ENCODE results near the gene OR10C1.

Gene OR10C1

GRCh38 chr6:29487131-29487530 lies 48.0 kb downstream of the OR10C1 start:
- H2BK120ac ChIP-seq (ENCODE audit: low read depth, low read length) = no peak overlapping the region
- 76% methylated on average over 5 of the region's 5 CpGs for WGBS
- H3K14ac ChIP-seq (ENCODE audit: low read length in 2 of 2) = no peak overlapping the region
- H2BK15ac ChIP-seq (ENCODE audit: low read depth, poor library complexity, severe bottlenecking) = no peak overlapping the region
- no peak overlapping the region for H3K4ac ChIP-seq (ENCODE audit: low read depth in 1 of 2, low read length in 2 of 2)
- no peak overlapping the region for H4K8ac ChIP-seq (ENCODE audit: low read length)
- no peaks in the 10 kb centered on the region for H3K9me3 ChIP-seq (ENCODE audit: control insufficient read depth, low read length)
- H3K27me3 ChIP-seq (ENCODE audit: control insufficient read depth in 1 of 2, insufficient read depth in 1 of 2, low read length in 2 of 2) = no peaks in the 10 kb centered on the region
- H3K36me3 ChIP-seq (ENCODE audit: control insufficient read depth in 1 of 2, insufficient read depth in 2 of 2, low read depth in 1 of 2, low read length in 2 of 2) = no peaks in the 10 kb centered on the region
- no peak overlapping the region for H2AK5ac ChIP-seq (ENCODE audit: low read length, severe bottlenecking)
- no peaks in the 10 kb centered on the region for H3K4me1 ChIP-seq (ENCODE audit: control insufficient read depth, insufficient read depth, low read depth, low read length)
- H3K18ac ChIP-seq (ENCODE audit: low read depth in 1 of 2, low read length in 2 of 2) = no peak overlapping the region
- H3K79me1 ChIP-seq (replicated peaks; ENCODE audit: low read length, poor library complexity, severe bottlenecking) = no peaks in the 10 kb centered on the region
- no peak overlapping the region for H4K91ac ChIP-seq (ENCODE audit: low read length)
- H3K4me2 ChIP-seq (ENCODE audit: low read length, poor library complexity, severe bottlenecking) = no peak overlapping the region
- no peak overlapping the region for H3K9ac ChIP-seq (ENCODE audit: low read length)
- no peak overlapping the region for H3K23ac ChIP-seq (ENCODE audit: low read length in 2 of 2)
- no peak overlapping the region for H3K27ac ChIP-seq (ENCODE audit: low read length, poor library complexity, severe bottlenecking)
- H2AFZ ChIP-seq (ENCODE audit: low read depth, low read length) = no peak overlapping the region
- DNase-seq = no peak
- H3K4me3 ChIP-seq (ENCODE audit: insufficient read depth in 1 of 2, low read depth in 1 of 2, low read length in 2 of 2) = no peak overlapping the region
- H2BK5ac ChIP-seq (ENCODE audit: low read depth, low read length, poor library complexity, severe bottlenecking) = no peak overlapping the region
- H2BK12ac ChIP-seq (ENCODE audit: low read length in 2 of 2) = no peak overlapping the region

GRCh38 chr6:29487660-29488059 lies 48.6 kb downstream of the OR10C1 start, which contains the start of gene MAS1L:
Gene MAS1L (minus strand): TSS chr6:29487956. CDS start chr6:29487902, 54 bp downstream.
- Histone ChIP-seq H3K9ac (ENCODE audit: low read length) (no peak within 1 kb of the TSS), H3K4me2 (ENCODE audit: low read length, poor library complexity, severe bottlenecking) (no peak within 1 kb of the TSS), H3K27me3 (ENCODE audit: control insufficient read depth in 1 of 2, insufficient read depth in 1 of 2, low read length in 2 of 2) (no peaks in the 10 kb centered on the region), H3K9me3 (ENCODE audit: control insufficient read depth, low read length) (no peaks in the 10 kb centered on the region), H3K4me3 (ENCODE audit: insufficient read depth in 1 of 2, low read depth in 1 of 2, low read length in 2 of 2) (no peak within 1 kb of the TSS), H3K79me1 (replicated peaks; ENCODE audit: low read length, poor library complexity, severe bottlenecking) (no peaks in the 10 kb centered on the region), H2BK120ac (ENCODE audit: low read depth, low read length) (no peak within 1 kb of the TSS), H4K91ac (ENCODE audit: low read length) (no peak within 1 kb of the TSS), H2BK5ac (ENCODE audit: low read depth, low read length, poor library complexity, severe bottlenecking) (no peak within 1 kb of the TSS), H2BK15ac (ENCODE audit: low read depth, poor library complexity, severe bottlenecking) (no peak within 1 kb of the TSS), H3K14ac (ENCODE audit: low read length in 2 of 2) (no peak within 1 kb of the TSS), H3K27ac (ENCODE audit: low read length, poor library complexity, severe bottlenecking) (no peak within 1 kb of the TSS), H3K4me1 (ENCODE audit: control insufficient read depth, insufficient read depth, low read depth, low read length) (no peaks in the 10 kb centered on the region), H3K23ac (ENCODE audit: low read length in 2 of 2) (no peak within 1 kb of the TSS), H4K8ac (ENCODE audit: low read length) (no peak within 1 kb of the TSS), H3K18ac (ENCODE audit: low read depth in 1 of 2, low read length in 2 of 2) (no peak within 1 kb of the TSS), H2AFZ (ENCODE audit: low read depth, low read length) (no peak within 1 kb of the TSS), H3K4ac (ENCODE audit: low read depth in 1 of 2, low read length in 2 of 2) (no peak within 1 kb of the TSS), H2AK5ac (ENCODE audit: low read length, severe bottlenecking) (no peak within 1 kb of the TSS), H3K36me3 (ENCODE audit: control insufficient read depth in 1 of 2, insufficient read depth in 2 of 2, low read depth in 1 of 2, low read length in 2 of 2) (no peaks in the 10 kb centered on the region), H2BK12ac (ENCODE audit: low read length in 2 of 2) (no peak within 1 kb of the TSS)
- DNase-seq = no peak
- 93% methylated on average over 2 of the region's 2 CpGs for WGBS

- Histone ChIP-seq H3K4me1 (ENCODE audit: control insufficient read depth, insufficient read depth, low read depth, low read length) (no peaks in the 10 kb centered on the region), H3K23ac (ENCODE audit: low read length in 2 of 2) (no peak overlapping the region), H3K27me3 (ENCODE audit: control insufficient read depth in 1 of 2, insufficient read depth in 1 of 2, low read length in 2 of 2) (no peaks in the 10 kb centered on the region), H3K36me3 (ENCODE audit: control insufficient read depth in 1 of 2, insufficient read depth in 2 of 2, low read depth in 1 of 2, low read length in 2 of 2) (no peaks in the 10 kb centered on the region), H3K4ac (ENCODE audit: low read depth in 1 of 2, low read length in 2 of 2) (no peak overlapping the region), H3K18ac (ENCODE audit: low read depth in 1 of 2, low read length in 2 of 2) (no peak overlapping the region), H3K9me3 (ENCODE audit: control insufficient read depth, low read length) (no peaks in the 10 kb centered on the region), H3K9ac (ENCODE audit: low read length) (no peak overlapping the region), H4K8ac (ENCODE audit: low read length) (no peak overlapping the region), H4K91ac (ENCODE audit: low read length) (no peak overlapping the region), H2BK15ac (ENCODE audit: low read depth, poor library complexity, severe bottlenecking) (no peak overlapping the region), H2AK5ac (ENCODE audit: low read length, severe bottlenecking) (no peak overlapping the region), H2BK12ac (ENCODE audit: low read length in 2 of 2) (no peak overlapping the region), H3K14ac (ENCODE audit: low read length in 2 of 2) (no peak overlapping the region), H2BK5ac (ENCODE audit: low read depth, low read length, poor library complexity, severe bottlenecking) (no peak overlapping the region), H3K79me1 (replicated peaks; ENCODE audit: low read length, poor library complexity, severe bottlenecking) (no peaks in the 10 kb centered on the region), H3K27ac (ENCODE audit: low read length, poor library complexity, severe bottlenecking) (no peak overlapping the region), H2BK120ac (ENCODE audit: low read depth, low read length) (no peak overlapping the region), H2AFZ (ENCODE audit: low read depth, low read length) (no peak overlapping the region), H3K4me2 (ENCODE audit: low read length, poor library complexity, severe bottlenecking) (no peak overlapping the region), H3K4me3 (ENCODE audit: insufficient read depth in 1 of 2, low read depth in 1 of 2, low read length in 2 of 2) (no peak overlapping the region)
- DNase-seq = no peak
Observed at GRCh38 chr6:29488874-29489273, 49.8 kb downstream of the OR10C1 start.

- Histone ChIP-seq H3K36me3 (ENCODE audit: control insufficient read depth in 1 of 2, insufficient read depth in 2 of 2, low read depth in 1 of 2, low read length in 2 of 2) (no peaks in the 10 kb centered on the region), H2BK5ac (ENCODE audit: low read depth, low read length, poor library complexity, severe bottlenecking) (no peak overlapping the region), H3K27ac (ENCODE audit: low read length, poor library complexity, severe bottlenecking) (no peak overlapping the region), H3K27me3 (ENCODE audit: control insufficient read depth in 1 of 2, insufficient read depth in 1 of 2, low read length in 2 of 2) (no peaks in the 10 kb centered on the region), H3K14ac (ENCODE audit: low read length in 2 of 2) (no peak overlapping the region), H3K23ac (ENCODE audit: low read length in 2 of 2) (no peak overlapping the region), H4K8ac (ENCODE audit: low read length) (no peak overlapping the region), H2BK12ac (ENCODE audit: low read length in 2 of 2) (no peak overlapping the region), H3K4me2 (ENCODE audit: low read length, poor library complexity, severe bottlenecking) (no peak overlapping the region), H2BK120ac (ENCODE audit: low read depth, low read length) (no peak overlapping the region), H3K9ac (ENCODE audit: low read length) (no peak overlapping the region), H4K91ac (ENCODE audit: low read length) (no peak overlapping the region), H3K18ac (ENCODE audit: low read depth in 1 of 2, low read length in 2 of 2) (no peak overlapping the region), H3K4ac (ENCODE audit: low read depth in 1 of 2, low read length in 2 of 2) (no peak overlapping the region), H3K79me1 (replicated peaks; ENCODE audit: low read length, poor library complexity, severe bottlenecking) (no peaks in the 10 kb centered on the region), H3K9me3 (ENCODE audit: control insufficient read depth, low read length) (no peaks in the 10 kb centered on the region), H2AK5ac (ENCODE audit: low read length, severe bottlenecking) (no peak overlapping the region), H3K4me1 (ENCODE audit: control insufficient read depth, insufficient read depth, low read depth, low read length) (no peaks in the 10 kb centered on the region), H2BK15ac (ENCODE audit: low read depth, poor library complexity, severe bottlenecking) (no peak overlapping the region), H2AFZ (ENCODE audit: low read depth, low read length) (no peak overlapping the region), H3K4me3 (ENCODE audit: insufficient read depth in 1 of 2, low read depth in 1 of 2, low read length in 2 of 2) (no peak overlapping the region)
- DNase-seq = no peak
- WGBS = 90% methylated on average over 6 of the region's 8 CpGs
Observed at GRCh38 chr6:29489286-29489685, 50.2 kb downstream of the OR10C1 start.

Data from mesenchymal stem cell (in vitro differentiated cells and primary cell).